Measurements from ENCODE around the gene PDGFD.

The PDGFD gene

GRCh38 chr11:104061853-104062521, 102.0 kb downstream of the PDGFD start:
- TF ChIP-seq EP300 (IDR thresholded peaks at IDR 0.05; ENCODE audit: borderline replicate concordance) (no peak), RAD21 (IDR thresholded peaks at IDR 0.05; ENCODE audit: low read depth) (no peak), CREB1 (IDR thresholded peaks at IDR 0.05; ENCODE audit: low read depth) (no peak), NFIC (IDR thresholded peaks at IDR 0.05) (no peak), TAF1 (IDR thresholded peaks at IDR 0.05; ENCODE audit: low read depth) (no peak), CEBPB (IDR thresholded peaks at IDR 0.05) (no peak), EGR1 (IDR thresholded peaks at IDR 0.05) (no peak), TEAD4 (IDR thresholded peaks at IDR 0.05) (no peak), TCF12 (IDR thresholded peaks at IDR 0.05; ENCODE audit: low read depth) (no peak), FOXM1 (IDR thresholded peaks at IDR 0.05; ENCODE audit: borderline replicate concordance, low read depth) (no peak), YY1 (IDR thresholded peaks at IDR 0.05; ENCODE audit: low read depth) (no peak), ZBTB7A (IDR thresholded peaks at IDR 0.05; ENCODE audit: low read depth) (no peak)
- TF ChIP-seq, protein P1, sequence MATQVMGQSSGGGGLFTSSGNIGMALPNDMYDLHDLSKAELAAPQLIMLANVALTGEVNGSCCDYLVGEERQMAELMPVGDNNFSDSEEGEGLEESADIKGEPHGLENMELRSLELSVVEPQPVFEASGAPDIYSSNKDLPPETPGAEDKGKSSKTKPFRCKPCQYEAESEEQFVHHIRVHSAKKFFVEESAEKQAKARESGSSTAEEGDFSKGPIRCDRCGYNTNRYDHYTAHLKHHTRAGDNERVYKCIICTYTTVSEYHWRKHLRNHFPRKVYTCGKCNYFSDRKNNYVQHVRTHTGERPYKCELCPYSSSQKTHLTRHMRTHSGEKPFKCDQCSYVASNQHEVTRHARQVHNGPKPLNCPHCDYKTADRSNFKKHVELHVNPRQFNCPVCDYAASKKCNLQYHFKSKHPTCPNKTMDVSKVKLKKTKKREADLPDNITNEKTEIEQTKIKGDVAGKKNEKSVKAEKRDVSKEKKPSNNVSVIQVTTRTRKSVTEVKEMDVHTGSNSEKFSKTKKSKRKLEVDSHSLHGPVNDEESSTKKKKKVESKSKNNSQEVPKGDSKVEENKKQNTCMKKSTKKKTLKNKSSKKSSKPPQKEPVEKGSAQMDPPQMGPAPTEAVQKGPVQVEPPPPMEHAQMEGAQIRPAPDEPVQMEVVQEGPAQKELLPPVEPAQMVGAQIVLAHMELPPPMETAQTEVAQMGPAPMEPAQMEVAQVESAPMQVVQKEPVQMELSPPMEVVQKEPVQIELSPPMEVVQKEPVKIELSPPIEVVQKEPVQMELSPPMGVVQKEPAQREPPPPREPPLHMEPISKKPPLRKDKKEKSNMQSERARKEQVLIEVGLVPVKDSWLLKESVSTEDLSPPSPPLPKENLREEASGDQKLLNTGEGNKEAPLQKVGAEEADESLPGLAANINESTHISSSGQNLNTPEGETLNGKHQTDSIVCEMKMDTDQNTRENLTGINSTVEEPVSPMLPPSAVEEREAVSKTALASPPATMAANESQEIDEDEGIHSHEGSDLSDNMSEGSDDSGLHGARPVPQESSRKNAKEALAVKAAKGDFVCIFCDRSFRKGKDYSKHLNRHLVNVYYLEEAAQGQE (IDR thresholded peaks at IDR 0.05; ENCODE audit: low read depth) = no peak
- TF ChIP-seq, protein P2, sequence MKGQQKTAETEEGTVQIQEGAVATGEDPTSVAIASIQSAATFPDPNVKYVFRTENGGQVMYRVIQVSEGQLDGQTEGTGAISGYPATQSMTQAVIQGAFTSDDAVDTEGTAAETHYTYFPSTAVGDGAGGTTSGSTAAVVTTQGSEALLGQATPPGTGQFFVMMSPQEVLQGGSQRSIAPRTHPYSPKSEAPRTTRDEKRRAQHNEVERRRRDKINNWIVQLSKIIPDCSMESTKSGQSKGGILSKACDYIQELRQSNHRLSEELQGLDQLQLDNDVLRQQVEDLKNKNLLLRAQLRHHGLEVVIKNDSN (IDR thresholded peaks at IDR 0.05) = no peak
- TF ChIP-seq, protein P3, sequence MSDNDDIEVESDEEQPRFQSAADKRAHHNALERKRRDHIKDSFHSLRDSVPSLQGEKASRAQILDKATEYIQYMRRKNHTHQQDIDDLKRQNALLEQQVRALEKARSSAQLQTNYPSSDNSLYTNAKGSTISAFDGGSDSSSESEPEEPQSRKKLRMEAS (IDR thresholded peaks at IDR 0.05) = no peak

DNA sequence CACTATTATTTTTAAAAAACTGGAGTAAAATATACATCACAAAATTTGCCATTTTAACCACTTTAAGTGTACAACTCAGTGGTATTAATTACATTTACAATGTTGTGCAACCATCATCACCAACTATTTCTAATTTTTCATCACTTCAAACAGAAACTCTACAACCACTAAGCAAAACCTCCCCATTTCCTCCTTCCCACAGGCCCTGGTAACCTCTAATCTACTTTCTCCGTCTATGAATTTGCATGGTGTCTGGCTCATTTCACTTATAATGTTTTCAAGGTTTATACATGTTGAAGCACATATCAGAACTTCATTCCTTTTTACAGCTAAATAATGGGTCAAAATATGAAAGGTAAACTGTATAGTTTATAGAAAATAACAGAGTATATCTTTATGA, 103.1 kb downstream of the PDGFD start:
- TF ChIP-seq NFIC (IDR thresholded peaks at IDR 0.05) (no peak), FOXM1 (IDR thresholded peaks at IDR 0.05; ENCODE audit: borderline replicate concordance, low read depth) (no peak), EGR1 (IDR thresholded peaks at IDR 0.05) (no peak), RAD21 (IDR thresholded peaks at IDR 0.05; ENCODE audit: low read depth) (no peak), EP300 (IDR thresholded peaks at IDR 0.05; ENCODE audit: borderline replicate concordance) (no peak), YY1 (IDR thresholded peaks at IDR 0.05; ENCODE audit: low read depth) (no peak), TEAD4 (IDR thresholded peaks at IDR 0.05) (no peak), TCF12 (IDR thresholded peaks at IDR 0.05; ENCODE audit: low read depth) (no peak), CEBPB (IDR thresholded peaks at IDR 0.05) (no peak), CREB1 (IDR thresholded peaks at IDR 0.05; ENCODE audit: low read depth) (no peak), ZBTB7A (IDR thresholded peaks at IDR 0.05; ENCODE audit: low read depth) (no peak), TAF1 (IDR thresholded peaks at IDR 0.05; ENCODE audit: low read depth) (no peak)
- TF ChIP-seq, protein P3 (IDR thresholded peaks at IDR 0.05) = no peak
- TF ChIP-seq, protein P1 (IDR thresholded peaks at IDR 0.05; ENCODE audit: low read depth) = no peak
- TF ChIP-seq, protein P2 (IDR thresholded peaks at IDR 0.05) = no peak

GRCh38 chr11:104060004-104060794, 103.7 kb downstream of the PDGFD start:
- TF ChIP-seq TEAD4 (IDR thresholded peaks at IDR 0.05) = no peak
- TF ChIP-seq, protein P2 (IDR thresholded peaks at IDR 0.05) = no peak
- TF ChIP-seq NFIC (IDR thresholded peaks at IDR 0.05) = no peak
- no peak for TF ChIP-seq YY1 (IDR thresholded peaks at IDR 0.05; ENCODE audit: low read depth)
- no peak for TF ChIP-seq RAD21 (IDR thresholded peaks at IDR 0.05; ENCODE audit: low read depth)
- TF ChIP-seq, protein P3 (IDR thresholded peaks at IDR 0.05) = no peak
- no peak for TF ChIP-seq TAF1 (IDR thresholded peaks at IDR 0.05; ENCODE audit: low read depth)
- TF ChIP-seq EGR1 (IDR thresholded peaks at IDR 0.05) = no peak
- TF ChIP-seq, protein P1 (IDR thresholded peaks at IDR 0.05; ENCODE audit: low read depth) = no peak
- no peak for TF ChIP-seq TCF12 (IDR thresholded peaks at IDR 0.05; ENCODE audit: low read depth)
- TF ChIP-seq EP300 (IDR thresholded peaks at IDR 0.05; ENCODE audit: borderline replicate concordance) = no peak
- TF ChIP-seq ZBTB7A (IDR thresholded peaks at IDR 0.05; ENCODE audit: low read depth) = no peak
- no peak for TF ChIP-seq CREB1 (IDR thresholded peaks at IDR 0.05; ENCODE audit: low read depth)
- no peak for TF ChIP-seq CEBPB (IDR thresholded peaks at IDR 0.05)
- no peak for TF ChIP-seq FOXM1 (IDR thresholded peaks at IDR 0.05; ENCODE audit: borderline replicate concordance, low read depth)

All from Ishikawa (cell line).